Measurements from ENCODE around the gene AQP9.

Gene AQP9

GRCh38 chr15:58167095-58167691 lies 29.0 kb downstream of the AQP9 start:
- TF ChIP-seq EGR1 (IDR thresholded peaks at IDR 0.05) (no peak), USF1 (IDR thresholded peaks at IDR 0.05) (no peak), RAD21 (IDR thresholded peaks at IDR 0.05; ENCODE audit: low read depth) (no peak), YY1 (IDR thresholded peaks at IDR 0.05; ENCODE audit: low read depth) (no peak), NFIC (IDR thresholded peaks at IDR 0.05) (no peak), REST (IDR thresholded peaks at IDR 0.05; ENCODE audit: low read depth) (no peak), EP300 (IDR thresholded peaks at IDR 0.05; ENCODE audit: borderline replicate concordance) (no peak), TEAD4 (IDR thresholded peaks at IDR 0.05) (no peak), MAX (IDR thresholded peaks at IDR 0.05) (no peak), CEBPB (IDR thresholded peaks at IDR 0.05) (no peak), TCF12 (IDR thresholded peaks at IDR 0.05; ENCODE audit: low read depth) (no peak), CREB1 (IDR thresholded peaks at IDR 0.05; ENCODE audit: low read depth) (no peak), TAF1 (IDR thresholded peaks at IDR 0.05; ENCODE audit: low read depth) (no peak), FOXM1 (IDR thresholded peaks at IDR 0.05; ENCODE audit: borderline replicate concordance, low read depth) (no peak)

GRCh38 chr15:58169934-58170333 lies 31.8 kb downstream of the AQP9 start:
- TF ChIP-seq TAF1 (IDR thresholded peaks at IDR 0.05; ENCODE audit: low read depth): no peak
- TF ChIP-seq ZBTB7A (IDR thresholded peaks at IDR 0.05; ENCODE audit: low read depth): no peak
- TF ChIP-seq RAD21 (IDR thresholded peaks at IDR 0.05; ENCODE audit: low read depth): no peak
- no peak for TF ChIP-seq CEBPB (IDR thresholded peaks at IDR 0.05)
- TF ChIP-seq CREB1 (IDR thresholded peaks at IDR 0.05; ENCODE audit: low read depth): no peak
- no peak for TF ChIP-seq YY1 (IDR thresholded peaks at IDR 0.05; ENCODE audit: low read depth)
- no peak for TF ChIP-seq TEAD4 (IDR thresholded peaks at IDR 0.05)
- TF ChIP-seq MAX (IDR thresholded peaks at IDR 0.05): no peak
- TF ChIP-seq REST (IDR thresholded peaks at IDR 0.05; ENCODE audit: low read depth): no peak
- no peak for TF ChIP-seq TCF12 (IDR thresholded peaks at IDR 0.05; ENCODE audit: low read depth)

GRCh38 chr15:58171476-58172061 lies 33.4 kb downstream of the AQP9 start:
- no peak for TF ChIP-seq USF1 (IDR thresholded peaks at IDR 0.05)
- no peak for TF ChIP-seq MAX (IDR thresholded peaks at IDR 0.05)
- no peak for TF ChIP-seq TAF1 (IDR thresholded peaks at IDR 0.05; ENCODE audit: low read depth)

- TF ChIP-seq CEBPB (IDR thresholded peaks at IDR 0.05): no peak
- TF ChIP-seq CREB1 (IDR thresholded peaks at IDR 0.05; ENCODE audit: low read depth): no peak
- no peak for TF ChIP-seq NFIC (IDR thresholded peaks at IDR 0.05)
- TF ChIP-seq REST (IDR thresholded peaks at IDR 0.05; ENCODE audit: low read depth): no peak
- TF ChIP-seq TCF12 (IDR thresholded peaks at IDR 0.05; ENCODE audit: low read depth): no peak
- TF ChIP-seq YY1 (IDR thresholded peaks at IDR 0.05; ENCODE audit: low read depth): no peak
- TF ChIP-seq EP300 (IDR thresholded peaks at IDR 0.05; ENCODE audit: borderline replicate concordance): no peak
- no peak for TF ChIP-seq MAX (IDR thresholded peaks at IDR 0.05)
- TF ChIP-seq ZBTB7A (IDR thresholded peaks at IDR 0.05; ENCODE audit: low read depth): no peak
Observed at GRCh38 chr15:58174709-58175108, 36.5 kb downstream of the AQP9 start.

Data from Ishikawa (cell line).